CD4-positive, alpha-beta T cell (primary cell): Measurements from ENCODE around the gene RASA1. TPM values are rescaled to one million over a fixed set of nuclear protein-coding genes. Genes with fewer than 3 reads are reported as not detected.

Source experiments
- ATAC-seq: fragments of 200-7000 bp; cut with Tn5 transposase; one replicate; pipeline ENCODE4 v1.10.0; 2022; ENCODE audit warnings: mild to moderate bottlenecking; ENCODE audit not compliant: poor library complexity
- CTCF ChIA-PET: fragments of 350-600 bp; sonication (Branson Sonifier 250); formaldehyde crosslinking; loops from one replicate; lab custom pipeline; 2021; ENCODE audit warnings: antibody characterized with exemption, inconsistent platforms; lab: Charles Lee
- POLR2A ChIA-PET: fragments of 350-600 bp; sonication (Branson Sonifier 250); formaldehyde crosslinking; loops from one replicate; lab custom pipeline; 2021; ENCODE audit warnings: antibody characterized with exemption, inconsistent platforms; lab: Charles Lee
- DNase-seq, 14 experiments: peaks; one replicate each; pipeline ENCODE4 v3.0.0-alpha.2; 2013 to 2020; ENCODE audit warnings: mixed read lengths in 2 of 14
- H3K27ac ChIP-seq, 2 donors: one replicate each; pipeline versions ENCODE4 v1.5.1 to v1.7.0; 2013; ENCODE audit warnings: low read length in 2 of 2, low read depth in 1 of 2, mild to moderate bottlenecking in 1 of 2
- H3K27me3 ChIP-seq, 2 experiments: 1 replicate in 1 of 2; 2 replicates in 1 of 2; pipeline versions ENCODE4 v1.6.1 to v1.7.0; 2013; ENCODE audit warnings: low read length in 2 of 2, control low read depth in 1 of 2, mild to moderate bottlenecking in 1 of 2, moderate library complexity in 1 of 2; ENCODE audit not compliant: insufficient read depth in 2 of 2, control insufficient read depth in 1 of 2
- H3K36me3 ChIP-seq: one replicate; pipeline ENCODE4 v1.6.1; 2013; ENCODE audit warnings: low read length, control low read depth; ENCODE audit not compliant: insufficient read depth
- H3K4me1 ChIP-seq: one replicate; pipeline ENCODE4 v1.6.1; 2013; ENCODE audit warnings: low read length, control low read depth; ENCODE audit not compliant: insufficient read depth
- H3K4me3 ChIP-seq: one replicate; pipeline ENCODE4 v1.5.1; 2013; ENCODE audit warnings: mild to moderate bottlenecking, low read length, moderate library complexity
- H3K9me3 ChIP-seq, 2 experiments: 1 replicate in 1 of 2; 2 replicates in 1 of 2; pipeline versions ENCODE4 v1.6.1 to v1.7.0; 2013; ENCODE audit warnings: low read length in 2 of 2, mild to moderate bottlenecking in 2 of 2, control low read depth in 1 of 2, moderate library complexity in 1 of 2; ENCODE audit not compliant: control insufficient read depth in 1 of 2, insufficient read depth in 1 of 2
- H3K27ac Mint-ChIP-seq: one replicate; pipeline ENCODE4 v1.8.0; 2020; ENCODE audit warnings: mixed read lengths
- H3K27me3 Mint-ChIP-seq: one replicate; pipeline ENCODE4 v1.8.0; 2021; ENCODE audit warnings: mixed read lengths
- H3K36me3 Mint-ChIP-seq: one replicate; pipeline ENCODE4 v1.8.0; 2021; ENCODE audit warnings: low read depth, mixed read lengths
- H3K4me1 Mint-ChIP-seq: one replicate; pipeline ENCODE4 v1.8.0; 2021; ENCODE audit warnings: low read depth, mixed read lengths
- H3K4me3 Mint-ChIP-seq: one replicate; pipeline ENCODE4 v1.8.0; 2020; ENCODE audit warnings: mild to moderate bottlenecking, mixed read lengths
- H3K9me3 Mint-ChIP-seq: one replicate; pipeline ENCODE4 v1.8.0; 2020; ENCODE audit warnings: mixed read lengths
- intact Hi-C, 2 experiments: fragments of 100-400 bp; cut with DNase I in 1 of 2; cut with micrococcal nuclease in 1 of 2; formaldehyde crosslinking; loops; one replicate each; pipeline versions ENCODE4 v1.15.1 to v1.9.0; 2023 to 2025; cut with DNase I, micrococcal nuclease
- total RNA-seq, 174 experiments: library from RNA in 2 of 174; stranded (reverse) in 2 of 174; gene quantifications; one replicate each; pipeline ENCODE4 v1.2.3 and lab custom pipeline; 2021 to 2026
- TF ChIP-seq, protein P1 (sequence below): fragments of 200-600 bp; IDR thresholded peaks from one replicate; pipeline ENCODE4 v1.8.0; 2022; ENCODE audit warnings: antibody characterized with exemption, mild to moderate bottlenecking

Gene RASA1
- total RNA-seq, 2 experiments from 2014 or later = 15.1 to 15.4 TPM

DNA sequence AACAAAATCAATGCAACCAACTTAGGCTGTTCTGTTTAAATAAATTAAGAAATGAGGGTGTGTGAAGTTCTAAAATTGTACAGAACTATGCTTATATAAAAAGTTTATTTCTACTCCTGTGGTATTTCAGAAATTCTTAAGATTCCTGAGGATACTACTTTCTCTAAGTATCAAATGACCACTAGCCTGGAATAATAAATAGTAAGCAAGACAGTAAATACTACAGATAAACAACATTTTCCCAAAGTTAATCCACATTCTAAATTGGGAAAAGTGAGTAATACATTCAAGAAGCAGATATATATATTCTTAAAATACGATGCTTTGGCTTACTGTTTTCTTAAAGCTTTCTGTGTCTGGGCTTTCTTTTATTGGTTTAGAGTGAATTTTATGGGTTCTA lies 115.5 kb downstream of the RASA1 start:
- TF ChIP-seq, protein P1, sequence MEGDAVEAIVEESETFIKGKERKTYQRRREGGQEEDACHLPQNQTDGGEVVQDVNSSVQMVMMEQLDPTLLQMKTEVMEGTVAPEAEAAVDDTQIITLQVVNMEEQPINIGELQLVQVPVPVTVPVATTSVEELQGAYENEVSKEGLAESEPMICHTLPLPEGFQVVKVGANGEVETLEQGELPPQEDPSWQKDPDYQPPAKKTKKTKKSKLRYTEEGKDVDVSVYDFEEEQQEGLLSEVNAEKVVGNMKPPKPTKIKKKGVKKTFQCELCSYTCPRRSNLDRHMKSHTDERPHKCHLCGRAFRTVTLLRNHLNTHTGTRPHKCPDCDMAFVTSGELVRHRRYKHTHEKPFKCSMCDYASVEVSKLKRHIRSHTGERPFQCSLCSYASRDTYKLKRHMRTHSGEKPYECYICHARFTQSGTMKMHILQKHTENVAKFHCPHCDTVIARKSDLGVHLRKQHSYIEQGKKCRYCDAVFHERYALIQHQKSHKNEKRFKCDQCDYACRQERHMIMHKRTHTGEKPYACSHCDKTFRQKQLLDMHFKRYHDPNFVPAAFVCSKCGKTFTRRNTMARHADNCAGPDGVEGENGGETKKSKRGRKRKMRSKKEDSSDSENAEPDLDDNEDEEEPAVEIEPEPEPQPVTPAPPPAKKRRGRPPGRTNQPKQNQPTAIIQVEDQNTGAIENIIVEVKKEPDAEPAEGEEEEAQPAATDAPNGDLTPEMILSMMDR = no peak
- no peak overlapping the region for H3K27ac Mint-ChIP-seq
- Histone ChIP-seq H3K36me3 (peaks cover 83% of the 10 kb centered on the region), H3K4me3 (no peak overlapping the region), H3K9me3 (no peaks in the 10 kb centered on the region), H3K27ac (no peak overlapping the region), H3K4me1 (no peaks in the 10 kb centered on the region), H3K27me3 (no peaks in the 10 kb centered on the region)
- no peaks in the 10 kb centered on the region for H3K27me3 Mint-ChIP-seq
- peaks cover 86% of the 10 kb centered on the region for H3K36me3 Mint-ChIP-seq
- peaks cover 26% of the 10 kb centered on the region for H3K4me1 Mint-ChIP-seq
- DNase-seq = no peak
- intact Hi-C loops = no loop called here
- no peak for ATAC-seq
- CTCF ChIA-PET = interaction anchor here (0.7 to 4.1 kb wide), 3 partner anchors 17 to 72 kb away, joined by 3 to 16 read pairs (median 3); no protein-coding TSS in a partner anchor
- POLR2A ChIA-PET = no interaction called here
- H3K4me3 Mint-ChIP-seq = no peak overlapping the region
- H3K9me3 Mint-ChIP-seq = no peaks in the 10 kb centered on the region

DNA sequence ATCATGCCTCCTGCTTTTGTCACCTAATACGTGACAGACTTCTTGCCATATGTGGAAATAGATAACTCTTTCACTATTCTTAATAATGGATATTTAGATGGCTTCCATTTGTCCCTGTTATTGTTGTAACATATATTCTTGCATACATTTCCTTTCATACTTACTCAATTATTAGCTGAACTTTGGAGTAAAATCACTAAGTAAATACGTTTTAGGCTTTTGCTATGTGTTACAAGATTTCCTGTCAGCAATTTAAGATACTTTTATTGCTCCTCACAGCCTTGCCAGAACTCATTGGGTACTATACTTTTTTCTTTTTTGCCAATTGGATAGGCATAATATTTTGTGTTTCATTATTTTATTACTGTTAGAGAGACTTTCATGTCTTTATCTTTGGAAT lies 118.1 kb downstream of the RASA1 start:
- Histone ChIP-seq H3K36me3 (peaks cover 95% of the 10 kb centered on the region), H3K27ac (no peak overlapping the region), H3K9me3 (no peaks in the 10 kb centered on the region), H3K4me1 (no peaks in the 10 kb centered on the region), H3K4me3 (no peak overlapping the region), H3K27me3 (no peaks in the 10 kb centered on the region)
- H3K27me3 Mint-ChIP-seq = no peaks in the 10 kb centered on the region
- CTCF ChIA-PET = interaction anchor here (1.4 to 4.1 kb wide), 2 partner anchors 13 to 14 kb away, joined by 4 to 16 read pairs; no protein-coding TSS in a partner anchor
- TF ChIP-seq, protein P1 = no peak
- peaks cover 86% of the 10 kb centered on the region for H3K36me3 Mint-ChIP-seq
- no peak overlapping the region for H3K27ac Mint-ChIP-seq
- no peak for DNase-seq
- H3K9me3 Mint-ChIP-seq = no peaks in the 10 kb centered on the region
- H3K4me1 Mint-ChIP-seq = peaks cover 27% of the 10 kb centered on the region
- no peak overlapping the region for H3K4me3 Mint-ChIP-seq
- ATAC-seq = no peak
- intact Hi-C loops = no loop called here
- POLR2A ChIA-PET = no interaction called here

DNA sequence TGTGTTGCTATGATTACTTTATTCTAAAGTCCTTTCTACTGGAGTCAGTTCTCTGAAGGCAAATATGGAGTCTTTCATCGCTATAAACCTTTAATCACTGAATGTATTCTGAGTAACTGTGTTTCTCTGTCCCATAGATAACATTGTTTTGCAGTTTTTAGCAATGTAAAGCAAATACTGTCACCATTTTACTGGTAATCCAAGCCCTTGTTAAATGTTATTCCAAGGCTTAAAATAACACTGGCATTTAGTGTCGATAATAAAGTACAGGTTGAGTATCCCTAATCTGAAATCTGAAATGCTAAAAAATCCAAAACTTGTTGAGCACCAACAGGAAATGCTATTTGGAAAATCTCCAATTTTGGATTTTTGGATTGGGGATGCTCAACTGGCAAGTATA lies 120.4 kb downstream of the RASA1 start:
- no peak for ATAC-seq
- ChIA-PET CTCF (no interaction called here), POLR2A (interaction anchor here (0.6 kb wide), 1 partner anchor 24 kb away, joined by 3 read pairs; no protein-coding TSS in a partner anchor)
- TF ChIP-seq, protein P1 = no peak
- H3K4me1 Mint-ChIP-seq = peaks cover 20% of the 10 kb centered on the region
- H3K36me3 Mint-ChIP-seq = peaks cover 86% of the 10 kb centered on the region
- peaks cover 96% of the 10 kb centered on the region for H3K36me3 ChIP-seq
- intact Hi-C loops = no loop called here
- no peaks in the 10 kb centered on the region for H3K9me3 Mint-ChIP-seq
- H3K27me3 Mint-ChIP-seq = no peaks in the 10 kb centered on the region
- no peak overlapping the region for H3K27ac Mint-ChIP-seq
- H3K4me1 ChIP-seq = no peaks in the 10 kb centered on the region
- H3K4me3 Mint-ChIP-seq = no peak overlapping the region
- no peak overlapping the region for H3K4me3 ChIP-seq
- H3K27ac ChIP-seq = no peak overlapping the region
- no peak for DNase-seq
- no peaks in the 10 kb centered on the region for H3K9me3 ChIP-seq
- no peaks in the 10 kb centered on the region for H3K27me3 ChIP-seq
